GM23338 (cell line): ENCODE results near the gene PMAIP1. TPM values are rescaled to one million over a fixed set of nuclear protein-coding genes. Genes with fewer than 3 reads are reported as not detected.
A peak's percentile ranks its signal among the peaks of the same experiment; 100 is the strongest.

Experiments used
- ATAC-seq: fragments of 200-7000 bp; cut with Tn5 transposase; 3 replicates; pipeline ENCODE4 v1.9.1; 2020
- DNase-seq: peaks from one replicate; pipeline ENCODE4 v3.0.0-alpha.2; 2015; ENCODE audit warnings: low spot score
- H2AFZ ChIP-seq: fragments of 200-600 bp; sonication (generic); 2 replicates; pipeline ENCODE4 v1.8.0; 2016; ENCODE audit warnings: antibody characterized with exemption, mild to moderate bottlenecking, moderate library complexity
- H3F3A ChIP-seq: fragments of 200-600 bp; sonication (generic); replicated peaks from 2 replicates; pipeline ENCODE4 v1.8.0; 2017; ENCODE audit warnings: antibody characterized with exemption, mixed run types, low read depth
- H3K27ac ChIP-seq: fragments of 200-600 bp; sonication (generic); 2 replicates; pipeline ENCODE4 v1.6.1; 2016; ENCODE audit warnings: low read depth
- H3K27me3 ChIP-seq: fragments of 200-600 bp; sonication (generic); 2 replicates; pipeline ENCODE4 v1.8.0; 2016; ENCODE audit warnings: mild to moderate bottlenecking, mixed run types, moderate library complexity; ENCODE audit not compliant: insufficient read depth
- H3K36me3 ChIP-seq: fragments of 200-600 bp; sonication (generic); 2 replicates; pipeline ENCODE4 v1.8.0; 2016; ENCODE audit warnings: mild to moderate bottlenecking; ENCODE audit not compliant: insufficient read depth
- H3K4me1 ChIP-seq: fragments of 200-600 bp; sonication (generic); 2 replicates; pipeline ENCODE4 v1.8.0; 2016; ENCODE audit warnings: mild to moderate bottlenecking, moderate library complexity; ENCODE audit not compliant: insufficient read depth
- H3K4me2 ChIP-seq: fragments of 200-600 bp; sonication (generic); 2 replicates; pipeline ENCODE4 v1.7.1; 2017; ENCODE audit warnings: mixed run types
- H3K4me3 ChIP-seq: fragments of 200-600 bp; sonication (generic); 2 replicates; pipeline ENCODE4 v1.6.1; 2016; ENCODE audit warnings: mixed run types
- H3K79me2 ChIP-seq: fragments of 200-600 bp; sonication (generic); replicated peaks from 2 replicates; pipeline ENCODE4 v1.8.0; 2017; ENCODE audit warnings: mild to moderate bottlenecking; ENCODE audit not compliant: insufficient read depth
- H3K9me2 ChIP-seq: fragments of 200-600 bp; sonication (generic); 2 replicates; pipeline ENCODE4 v1.8.0; 2017; ENCODE audit not compliant: insufficient read depth
- H4K20me1 ChIP-seq: fragments of 200-600 bp; sonication (generic); replicated peaks from 2 replicates; pipeline ENCODE4 v1.8.0; 2017; ENCODE audit warnings: mild to moderate bottlenecking; ENCODE audit not compliant: insufficient read depth
- H3K27ac Mint-ChIP-seq: 2 replicates; pipeline ENCODE4 v1.8.0; 2020; ENCODE audit warnings: inconsistent platforms, mild to moderate bottlenecking, moderate library complexity, mixed read lengths
- H3K27me3 Mint-ChIP-seq: 3 replicates; pipeline ENCODE4 v1.8.0; 2022; ENCODE audit warnings: low read depth, mild to moderate bottlenecking, moderate library complexity, mixed read lengths, inconsistent platforms; ENCODE audit not compliant: insufficient read depth, poor library complexity
- H3K36me3 Mint-ChIP-seq: 3 replicates; pipeline ENCODE4 v1.8.0; 2021; ENCODE audit warnings: low read depth, mild to moderate bottlenecking, inconsistent platforms, moderate library complexity, mixed read lengths
- H3K4me1 Mint-ChIP-seq: 3 replicates; pipeline ENCODE4 v1.8.0; 2020; ENCODE audit warnings: mild to moderate bottlenecking, inconsistent platforms, mixed read lengths
- H3K4me3 Mint-ChIP-seq: 3 replicates; pipeline ENCODE4 v1.8.0; 2021; ENCODE audit warnings: moderate library complexity, mild to moderate bottlenecking, inconsistent platforms, mixed read lengths
- H3K9me3 Mint-ChIP-seq: 3 replicates; pipeline ENCODE4 v1.8.0; 2020; ENCODE audit warnings: moderate library complexity, mild to moderate bottlenecking, inconsistent platforms, mixed read lengths
- CREB1 ChIP-seq: fragments of 250-450 bp; sonication (Bioruptor Pico); IDR thresholded peaks from 2 replicates; pipeline ENCODE4 v1.5.0; 2020; ENCODE audit warnings: low read depth, mild to moderate bottlenecking, moderate library complexity
- ETS1 ChIP-seq: IDR thresholded peaks from 2 replicates; pipeline ENCODE4 v1.6.1; 2016; ENCODE audit warnings: antibody characterized with exemption
- EZH2 ChIP-seq: fragments of 200-600 bp; sonication (generic); IDR thresholded peaks from one replicate; pipeline ENCODE4 v1.8.0; 2017; ENCODE audit warnings: antibody characterized with exemption, mild to moderate bottlenecking, low read depth; ENCODE audit not compliant: unreplicated experiment
- EZH2phosphoT487 ChIP-seq: fragments of 200-600 bp; sonication (generic); IDR thresholded peaks from one replicate; pipeline ENCODE4 v1.8.1; 2018; ENCODE audit warnings: antibody characterized with exemption; ENCODE audit not compliant: unreplicated experiment
- JUNB ChIP-seq: IDR thresholded peaks from one replicate; pipeline ENCODE4 v1.6.1; 2016; ENCODE audit warnings: antibody characterized with exemption; ENCODE audit not compliant: unreplicated experiment
- NANOG ChIP-seq: IDR thresholded peaks from 2 replicates; pipeline ENCODE4 v1.6.1; 2016; ENCODE audit warnings: antibody characterized with exemption, borderline replicate concordance
- POLR2AphosphoS5 ChIP-seq: IDR thresholded peaks from 2 replicates; pipeline ENCODE4 v1.6.1; 2016; ENCODE audit warnings: antibody characterized with exemption, low read depth
- REST ChIP-seq: IDR thresholded peaks from one replicate; pipeline ENCODE4 v1.6.1; 2018; ENCODE audit warnings: antibody characterized with exemption; ENCODE audit not compliant: unreplicated experiment
- ZNF114 ChIP-seq: fragments of 250-450 bp; sonication (Bioruptor Pico); IDR thresholded peaks from 2 replicates; pipeline ENCODE4 v1.5.0; 2020; ENCODE audit warnings: mild to moderate bottlenecking, moderate library complexity
- ZNF462 ChIP-seq: fragments of 250-450 bp; sonication (Bioruptor Pico); IDR thresholded peaks from 2 replicates; pipeline ENCODE4 v1.5.0; 2020; ENCODE audit warnings: mild to moderate bottlenecking, moderate library complexity
- polyA plus RNA-seq: library from polyadenylated mRNA; unstranded; fragments of >200 nt; fragmentation: Nextera tagmentation; extraction: Ambion mirVana; gene quantifications from 2 replicates; pipeline ENCODE4 v1.2.1, GENCODE V29; 2016
- total RNA-seq: library from RNA; depleted of rRNA; stranded (reverse); fragments of >200 nt; shearing (Covaris generic); gene quantifications from 2 replicates; pipeline ENCODE4 v1.2.3, GENCODE V29; 2014

The PMAIP1 gene
- total and polyA plus RNA-seq, 2 experiments from 2014 or later, result 156 to 296 TPM

GRCh38 chr18:59881728-59882656 is 17.8 kb upstream of the PMAIP1 start:
- Histone ChIP-seq H4K20me1 (no peaks in the 10 kb centered on the region), H3F3A (no peaks in the 10 kb centered on the region), H3K36me3 (no peaks in the 10 kb centered on the region; the same call in 1 of the 2 replicates), H3K9me2 (no peaks in the 10 kb centered on the region), H2AFZ (peak overlapping the region; percentile 91), H3K4me3 (no peak overlapping the region), H3K27ac (peak overlapping the region; percentile 59; the same call in 1 of the 2 replicates), H3K4me2 (peak overlapping the region; percentile 11; the same call in 1 of the 2 replicates), H3K4me1 (peaks cover 21% of the 10 kb centered on the region), H3K79me2 (no peaks in the 10 kb centered on the region), H3K27me3 (no peaks in the 10 kb centered on the region)
- H3K4me3 Mint-ChIP-seq, result no peak overlapping the region
- H3K4me1 Mint-ChIP-seq, result peaks cover 23% of the 10 kb centered on the region
- no peak for TF ChIP-seq EZH2
- no peak for TF ChIP-seq ZNF114 (CRISPR knock-in tag)
- no peak for TF ChIP-seq CREB1
- TF ChIP-seq POLR2AphosphoS5, result no peak
- no peak for TF ChIP-seq EZH2phosphoT487
- TF ChIP-seq ETS1, result no peak
- TF ChIP-seq NANOG, result no peak
- TF ChIP-seq ZNF462 (CRISPR knock-in tag), result no peak
- TF ChIP-seq JUNB, result no peak
- no peak for TF ChIP-seq REST
- H3K9me3 Mint-ChIP-seq, result peaks cover 5% of the 10 kb centered on the region; the same call in 1 of the 3 replicates
- H3K27me3 Mint-ChIP-seq, result peaks cover 4% of the 10 kb centered on the region
- no peak for DNase-seq
- H3K27ac Mint-ChIP-seq, result peak overlapping the region; percentile 80; the same call in 1 of the 2 replicates
- H3K36me3 Mint-ChIP-seq, result no peaks in the 10 kb centered on the region
- peak; percentile 88 for ATAC-seq
